Mesendoderm (in vitro differentiated cells): ENCODE results near the gene JAG2.

ENCODE experiments used
- DNase-seq: peaks from one replicate; pipeline ENCODE4 v3.0.0; 2013
- H2AK5ac ChIP-seq: 2 replicates; pipeline ENCODE4 v1.6.1; 2013; ENCODE audit warnings: low read length, inconsistent platforms
- H2BK120ac ChIP-seq: 2 replicates; pipeline ENCODE4 v1.6.1; 2013; ENCODE audit warnings: low read depth, mild to moderate bottlenecking, low read length, moderate library complexity, mixed read lengths
- H2BK15ac ChIP-seq: replicated peaks from 2 replicates; pipeline ENCODE4 v1.6.1; 2013; ENCODE audit warnings: low read depth, mild to moderate bottlenecking, moderate library complexity
- H2BK5ac ChIP-seq: 2 replicates; pipeline ENCODE4 v1.6.1; 2013; ENCODE audit warnings: low read length, inconsistent platforms
- H3K18ac ChIP-seq: 2 replicates; pipeline ENCODE4 v1.6.1; 2013; ENCODE audit warnings: mild to moderate bottlenecking, low read length, mixed read lengths
- H3K23ac ChIP-seq: one replicate; pipeline ENCODE4 v1.6.1; 2013; ENCODE audit warnings: low read length
- H3K27ac ChIP-seq: 2 replicates; pipeline ENCODE4 v1.5.1; 2013; ENCODE audit warnings: low read depth, mild to moderate bottlenecking, inconsistent platforms, low read length, moderate library complexity
- H3K27me3 ChIP-seq: 2 replicates; pipeline ENCODE4 v1.6.1; 2013; ENCODE audit warnings: low read length, control low read depth, mild to moderate bottlenecking, inconsistent platforms; ENCODE audit not compliant: insufficient read depth, poor library complexity
- H3K36me3 ChIP-seq: 2 replicates; pipeline ENCODE4 v1.6.1; 2013; ENCODE audit warnings: low read length, inconsistent platforms; ENCODE audit not compliant: control insufficient read depth, insufficient read depth
- H3K4ac ChIP-seq: one replicate; pipeline ENCODE4 v1.6.1; 2013; ENCODE audit warnings: low read depth, mild to moderate bottlenecking, low read length, moderate library complexity
- H3K4me1 ChIP-seq: 2 replicates; pipeline ENCODE4 v1.6.1; 2013; ENCODE audit warnings: low read depth, low read length, inconsistent platforms; ENCODE audit not compliant: control insufficient read depth
- H3K4me2 ChIP-seq: 2 replicates; pipeline ENCODE4 v1.6.1; 2013; ENCODE audit warnings: low read length
- H3K4me3 ChIP-seq: 2 replicates; pipeline ENCODE4 v1.5.1; 2013; ENCODE audit warnings: mild to moderate bottlenecking, low read length
- H3K56ac ChIP-seq: one replicate; pipeline ENCODE4 v1.6.1; 2013; ENCODE audit warnings: low read length
- H3K79me1 ChIP-seq: 2 replicates; pipeline ENCODE4 v1.6.1; 2013; ENCODE audit warnings: low read length, inconsistent platforms
- H3K79me2 ChIP-seq: 2 replicates; pipeline ENCODE4 v1.6.1; 2013; ENCODE audit warnings: mild to moderate bottlenecking, low read length; ENCODE audit not compliant: control insufficient read depth, insufficient read depth
- H3K9ac ChIP-seq: 2 replicates; pipeline ENCODE4 v1.6.1; 2013; ENCODE audit warnings: low read length, inconsistent platforms
- H4K5ac ChIP-seq: one replicate; pipeline ENCODE4 v1.6.1; 2013; ENCODE audit warnings: low read length
- H4K8ac ChIP-seq: one replicate; pipeline ENCODE4 v1.6.1; 2013; ENCODE audit warnings: low read depth, mild to moderate bottlenecking, control low read depth, low read length, moderate library complexity
- WGBS: extraction: QIAGEN DNeasy Blood & Tissue Kit; methylation state at CpG from one replicate; pipeline ENCODE4 v1.1.7; 2013; ENCODE audit warnings: low lambda C conversion rate, missing lambda C conversion rate; ENCODE audit not compliant: insufficient coverage; ENCODE audit errors: extremely low coverage; 5-methylcytosine and 5-hydroxymethylcytosine counted together

The JAG2 gene

DNA sequence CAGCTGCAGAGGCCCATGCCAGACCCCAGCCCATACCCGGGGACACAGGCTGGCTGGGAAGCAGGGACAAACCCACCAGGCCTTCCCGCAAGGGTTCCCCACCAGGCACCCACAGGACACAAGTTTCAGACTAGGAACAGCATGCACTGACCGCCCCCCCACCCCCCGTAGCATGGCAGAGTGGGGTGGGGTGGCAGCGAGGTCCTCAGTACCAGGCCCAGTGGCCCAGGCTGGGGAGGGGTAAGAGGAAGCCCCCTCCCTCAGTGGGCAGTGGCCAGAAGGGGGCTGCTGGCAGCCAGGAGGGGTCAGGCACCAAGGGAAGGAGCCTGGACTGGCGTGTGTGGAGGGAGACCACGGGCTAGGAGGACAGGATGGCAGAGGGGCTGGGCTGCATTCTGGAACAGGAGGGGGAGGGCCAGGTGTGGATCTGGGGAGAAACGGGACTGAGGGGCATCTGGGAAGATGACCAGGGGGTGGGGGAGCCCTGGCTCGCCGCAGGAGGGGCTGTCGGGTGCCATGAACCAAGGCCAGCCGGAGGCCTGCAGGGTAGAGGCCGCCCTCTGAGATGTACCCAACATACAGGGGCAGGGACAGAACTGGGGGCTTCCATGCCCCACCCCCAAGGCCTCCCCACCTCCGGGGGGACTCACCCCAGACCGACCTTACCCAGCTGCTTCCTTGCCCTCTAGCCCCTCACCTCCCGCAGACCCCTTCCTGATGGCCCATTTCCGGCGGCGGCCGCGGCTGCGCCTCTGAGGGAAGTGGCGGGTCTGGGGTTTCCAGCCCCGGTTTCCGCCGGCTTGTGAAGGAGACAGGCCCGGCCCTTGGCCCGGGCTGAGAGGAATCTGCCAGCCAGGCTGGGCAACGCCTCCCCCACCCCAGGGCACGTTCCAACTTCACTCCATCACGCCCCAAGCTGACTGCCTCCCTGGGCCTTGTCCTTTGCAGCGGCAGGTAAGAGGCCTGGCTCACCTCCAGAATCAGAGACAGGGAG, 5.6 kb upstream of the JAG2 start:
- no CpG with 5 or more reads among the region's 32 CpGs for WGBS
- Histone ChIP-seq H2BK5ac (no peak overlapping the region), H3K4me2 (no peak overlapping the region)

GRCh38 chr14:105173145-105173544, 4.6 kb upstream of the JAG2 start:
- Histone ChIP-seq H3K79me1 (no peaks in the 10 kb centered on the region), H4K5ac (no peak overlapping the region), H2BK5ac (no peak overlapping the region), H3K56ac (no peak overlapping the region), H3K79me2 (no peaks in the 10 kb centered on the region), H3K27me3 (no peaks in the 10 kb centered on the region), H3K18ac (no peak overlapping the region), H2BK120ac (no peak overlapping the region), H3K4ac (no peak overlapping the region), H2AK5ac (no peak overlapping the region), H4K8ac (no peak overlapping the region), H2BK15ac (no peak overlapping the region), H3K4me2 (no peak overlapping the region), H3K27ac (no peak overlapping the region), H3K23ac (no peak overlapping the region), H3K36me3 (no peaks in the 10 kb centered on the region), H3K4me1 (no peaks in the 10 kb centered on the region), H3K4me3 (no peak overlapping the region), H3K9ac (no peak overlapping the region)
- no peak for DNase-seq
- no CpG with 5 or more reads among the region's 13 CpGs for WGBS

More for the DNA sequence above, 5.6 kb upstream of the JAG2 start:
- Histone ChIP-seq H3K36me3 (no peaks in the 10 kb centered on the region), H2BK15ac (no peak overlapping the region), H4K5ac (no peak overlapping the region), H3K79me1 (no peaks in the 10 kb centered on the region), H3K18ac (no peak overlapping the region), H3K27me3 (no peaks in the 10 kb centered on the region), H3K4me1 (no peaks in the 10 kb centered on the region), H2BK120ac (no peak overlapping the region), H3K9ac (no peak overlapping the region), H3K4ac (no peak overlapping the region), H3K4me3 (no peak overlapping the region), H2AK5ac (no peak overlapping the region), H3K56ac (no peak overlapping the region), H3K23ac (no peak overlapping the region), H3K79me2 (no peaks in the 10 kb centered on the region), H3K27ac (no peak overlapping the region), H4K8ac (no peak overlapping the region)
- DNase-seq = no peak

DNA sequence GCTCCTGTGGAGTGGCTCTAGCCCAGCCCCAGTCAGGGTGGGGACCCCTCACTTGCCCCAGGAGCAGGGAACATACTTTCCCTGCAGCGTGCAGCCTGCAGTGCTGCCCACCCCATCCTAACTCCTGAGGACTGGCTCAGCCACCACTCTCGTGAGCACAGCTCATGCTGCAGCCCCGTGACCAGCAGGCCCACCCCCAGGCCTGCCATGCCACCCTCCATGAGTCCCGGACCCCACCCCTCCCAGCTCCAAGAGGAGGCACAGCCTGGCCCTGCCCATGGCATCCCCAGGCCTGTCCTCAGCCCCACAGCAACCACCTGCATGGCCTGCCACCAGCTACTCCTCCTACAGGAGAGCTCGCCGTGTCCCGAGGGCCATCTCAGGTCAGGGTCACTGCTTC, 3.9 kb upstream of the JAG2 start:
- H2BK120ac ChIP-seq = no peak overlapping the region
- H3K36me3 ChIP-seq = no peaks in the 10 kb centered on the region
- no peaks in the 10 kb centered on the region for H3K79me2 ChIP-seq
- no peak overlapping the region for H2BK15ac ChIP-seq
- H2BK5ac ChIP-seq = no peak overlapping the region
- no peak overlapping the region for H3K23ac ChIP-seq
- no peak overlapping the region for H2AK5ac ChIP-seq
- H3K27me3 ChIP-seq = no peaks in the 10 kb centered on the region
- H4K5ac ChIP-seq = no peak overlapping the region
- no peak overlapping the region for H4K8ac ChIP-seq
- no peak overlapping the region for H3K4me2 ChIP-seq
- H3K4me3 ChIP-seq = no peak overlapping the region
- H3K4me1 ChIP-seq = no peaks in the 10 kb centered on the region
- H3K18ac ChIP-seq = no peak overlapping the region
- no CpG with 5 or more reads among the region's 7 CpGs for WGBS
- H3K4ac ChIP-seq = no peak overlapping the region
- no peak overlapping the region for H3K27ac ChIP-seq
- H3K56ac ChIP-seq = no peak overlapping the region
- DNase-seq = no peak
- H3K79me1 ChIP-seq = no peaks in the 10 kb centered on the region
- H3K9ac ChIP-seq = no peak overlapping the region

DNA sequence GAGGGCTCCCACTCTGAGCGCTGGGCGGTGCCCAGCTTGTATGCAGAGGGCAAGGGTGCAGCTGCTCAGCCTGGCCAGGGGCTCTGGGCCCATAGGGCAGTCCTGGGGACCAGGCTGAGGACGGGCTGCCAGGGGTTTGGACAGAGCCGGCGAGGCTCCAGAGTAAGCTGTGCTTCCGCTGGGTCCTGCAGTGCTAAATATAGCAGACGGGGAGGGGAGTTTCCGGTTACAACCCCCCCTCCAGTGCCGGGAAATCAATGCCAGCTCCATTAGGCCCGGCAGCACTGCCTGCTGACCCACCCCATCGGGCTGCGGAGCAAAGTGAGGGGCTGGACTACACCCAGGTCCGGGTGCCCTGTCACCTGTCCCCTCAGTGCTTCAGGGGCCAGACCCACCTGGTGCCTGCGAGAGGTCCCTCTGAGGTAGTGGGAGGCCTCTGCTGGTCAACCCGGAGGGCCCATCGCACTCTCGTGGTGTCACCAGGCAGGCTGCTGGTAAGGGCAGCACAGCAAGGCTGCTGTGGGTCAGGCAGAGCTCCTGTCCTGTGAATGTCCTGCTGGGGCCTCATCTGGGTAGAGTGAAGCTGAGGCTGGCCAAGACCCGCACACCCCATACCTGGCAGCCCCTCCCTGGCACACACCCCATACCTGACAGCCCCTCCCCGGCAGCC, 2.6 kb upstream of the JAG2 start:
- no peak overlapping the region for H3K56ac ChIP-seq
- H4K8ac ChIP-seq = no peak overlapping the region
- no peak overlapping the region for H3K4me3 ChIP-seq
- H3K79me1 ChIP-seq = no peaks in the 10 kb centered on the region
- H3K4me1 ChIP-seq = no peaks in the 10 kb centered on the region
- H2AK5ac ChIP-seq = no peak overlapping the region
- H2BK5ac ChIP-seq = no peak overlapping the region
- no peak overlapping the region for H3K4me2 ChIP-seq
- no peak overlapping the region for H2BK15ac ChIP-seq
- no peak overlapping the region for H2BK120ac ChIP-seq
- H3K27ac ChIP-seq = no peak overlapping the region
- no peaks in the 10 kb centered on the region for H3K79me2 ChIP-seq
- H3K23ac ChIP-seq = no peak overlapping the region
- H3K18ac ChIP-seq = no peak overlapping the region
- DNase-seq = no peak
- H3K27me3 ChIP-seq = no peaks in the 10 kb centered on the region
- H3K4ac ChIP-seq = no peak overlapping the region
- H3K36me3 ChIP-seq = no peaks in the 10 kb centered on the region
- WGBS = no CpG with 5 or more reads among the region's 19 CpGs
- no peak overlapping the region for H3K9ac ChIP-seq
- no peak overlapping the region for H4K5ac ChIP-seq

DNA sequence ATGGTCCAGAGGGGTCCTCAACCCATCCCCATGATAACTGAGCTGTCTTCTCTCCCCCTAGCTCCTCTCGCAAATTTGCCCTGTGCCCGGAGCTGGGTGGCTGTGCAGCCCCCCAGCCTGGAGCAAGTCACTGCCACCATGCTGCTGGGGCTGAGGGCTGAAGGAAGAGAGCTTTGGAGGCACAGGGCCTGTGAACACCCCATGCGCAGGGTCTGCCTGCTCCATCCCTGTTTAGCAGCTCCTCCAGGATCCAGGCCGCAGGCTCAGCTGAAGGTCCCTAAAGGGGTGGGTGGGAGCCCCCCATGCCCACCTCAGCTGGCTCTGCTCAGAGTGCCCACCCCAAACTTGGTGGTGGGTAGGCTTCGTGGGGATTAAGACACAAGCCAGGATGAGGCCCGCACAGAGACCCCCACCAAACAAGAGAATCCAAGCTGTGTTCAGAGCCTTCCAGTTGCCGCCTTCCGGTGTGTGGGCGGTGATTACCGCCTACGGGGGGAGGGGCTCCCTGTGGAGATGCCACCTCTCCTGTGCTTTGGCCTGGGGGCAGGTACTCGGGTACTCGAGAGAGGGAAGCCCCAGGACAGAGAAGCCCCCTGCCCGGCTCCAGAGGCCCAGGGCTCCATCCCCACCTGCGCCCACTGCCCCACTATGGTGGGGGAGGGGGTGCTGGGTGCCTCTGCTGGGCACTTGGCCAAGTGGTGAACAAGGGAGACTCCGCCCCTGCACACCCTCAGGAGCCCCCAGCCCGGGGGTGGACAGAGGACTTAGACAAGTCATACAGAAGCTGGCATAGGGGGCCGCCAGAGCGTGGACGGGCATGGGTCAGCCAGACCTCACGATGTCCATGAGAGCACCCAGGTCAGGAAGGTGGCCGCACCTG, 1.4 kb upstream of the JAG2 start:
- no peak overlapping the region for H2BK15ac ChIP-seq
- DNase-seq = no peak
- H3K4ac ChIP-seq = no peak overlapping the region
- no peak overlapping the region for H3K18ac ChIP-seq
- no CpG with 5 or more reads among the region's 22 CpGs for WGBS
- no peaks in the 10 kb centered on the region for H3K79me2 ChIP-seq
- no peak overlapping the region for H4K5ac ChIP-seq
- no peak overlapping the region for H3K4me2 ChIP-seq
- no peak overlapping the region for H2BK5ac ChIP-seq
- no peak overlapping the region for H3K9ac ChIP-seq
- no peak overlapping the region for H3K4me3 ChIP-seq
- no peak overlapping the region for H4K8ac ChIP-seq
- H3K36me3 ChIP-seq = no peaks in the 10 kb centered on the region
- no peak overlapping the region for H2AK5ac ChIP-seq
- H3K27ac ChIP-seq = no peak overlapping the region
- H3K27me3 ChIP-seq = no peaks in the 10 kb centered on the region
- no peak overlapping the region for H2BK120ac ChIP-seq
- no peak overlapping the region for H3K23ac ChIP-seq
- no peaks in the 10 kb centered on the region for H3K4me1 ChIP-seq
- H3K56ac ChIP-seq = no peak overlapping the region
- no peaks in the 10 kb centered on the region for H3K79me1 ChIP-seq
